Activated CD4-positive, alpha-beta T cell treated with anti-CD3 and anti-CD28 coated beads for 24 hours (primary cell): ENCODE measurements around the gene MCM3AP.

ENCODE experiments used
- DNase-seq, 2 donors: peaks; one replicate each; pipeline ENCODE4 v3.0.0-alpha.2; 2020; ENCODE audit warnings: low read depth in 2 of 2

MCM3AP gene

GRCh38 chr21:46273341-46273740, 12.1 kb downstream of the MCM3AP start:
- DNase-seq, result no peak

GRCh38 chr21:46269466-46269865, 15.9 kb downstream of the MCM3AP start:
- no peak for DNase-seq

- no peak for DNase-seq
These were observed 17.0 kb downstream of the MCM3AP start for GRCh38 chr21:46268371-46268770.

GRCh38 chr21:46266946-46267345, 18.5 kb downstream of the MCM3AP start:
- DNase-seq, result no peak

- DNase-seq, result no peak
These were observed 19.5 kb downstream of the MCM3AP start for GRCh38 chr21:46265736-46266525.

GRCh38 chr21:46264690-46265144, 20.7 kb downstream of the MCM3AP start:
- no peak for DNase-seq

GRCh38 chr21:46264046-46264689, 21.2 kb downstream of the MCM3AP start:
- no peak for DNase-seq

- no peak for DNase-seq
These were observed 28.9 kb downstream of the MCM3AP start for GRCh38 chr21:46256501-46256994.

GRCh38 chr21:46255758-46256337, 29.6 kb downstream of the MCM3AP start:
- DNase-seq, result no peak

GRCh38 chr21:46255166-46255565, 30.2 kb downstream of the MCM3AP start:
- DNase-seq, result no peak

GRCh38 chr21:46254208-46254975, 31.0 kb downstream of the MCM3AP start:
- no peak for DNase-seq

GRCh38 chr21:46253610-46254124, 31.7 kb downstream of the MCM3AP start:
- DNase-seq, result peak; percentile 4 to 28

GRCh38 chr21:46252840-46253239, 32.6 kb downstream of the MCM3AP start:
- no peak for DNase-seq

GRCh38 chr21:46250146-46250725, 35.2 kb downstream of the MCM3AP start:
- DNase-seq, result no peak

GRCh38 chr21:46248827-46249226, 36.6 kb downstream of the MCM3AP start:
- DNase-seq, result no peak

- no peak for DNase-seq
These were observed 37.0 kb downstream of the MCM3AP start for GRCh38 chr21:46248422-46248782.

GRCh38 chr21:46247699-46248421, 37.6 kb downstream of the MCM3AP start:
- DNase-seq, result no peak

- no peak for DNase-seq
These were observed 39.1 kb downstream of the MCM3AP start for GRCh38 chr21:46246345-46246744.

- no peak for DNase-seq
These were observed 40.0 kb downstream of the MCM3AP start for GRCh38 chr21:46245213-46245915.

- DNase-seq, result no peak
These were observed 40.8 kb downstream of the MCM3AP start for GRCh38 chr21:46244602-46245001.
